SK-N-SH (cell line): Measurements from ENCODE around the gene ERVFRD-1. TPM values are rescaled to one million over a fixed set of nuclear protein-coding genes. Genes with fewer than 3 reads are reported as not detected.

Experiments
- CTCF ChIA-PET: fragments of 300-600, 350-600 bp; formaldehyde crosslinking; extraction: SDS; loops from one replicate; lab custom pipeline; 2021; lab: Yijun Ruan, JAX
- POLR2A ChIA-PET: fragments of 350-600 bp; sonication (Branson Sonifier 250); formaldehyde crosslinking; extraction: SDS; loops from one replicate; lab custom pipeline; 2020; ENCODE audit warnings: antibody characterized with exemption, inconsistent platforms; lab: Yijun Ruan, JAX
- DNase-seq: peaks from one replicate; pipeline ENCODE4 v3.0.0; 2012
- H2AFZ ChIP-seq: fragments of 200-600 bp; sonication (generic); 2 replicates; pipeline ENCODE4 v1.8.1; 2016; ENCODE audit warnings: antibody characterized with exemption, mild to moderate bottlenecking, low read depth
- H3F3A ChIP-seq: fragments of 200-600 bp; sonication (generic); replicated peaks from 2 replicates; pipeline ENCODE3; 2016; ENCODE audit warnings: antibody characterized with exemption, mild to moderate bottlenecking; ENCODE audit not compliant: insufficient read depth
- H3K27ac ChIP-seq, 2 experiments: fragments of 200-500 bp in 1 of 2; fragments of 200-600 bp in 1 of 2; sonication (Bioruptor generic) in 1 of 2; sonication (generic), shearing (Covaris generic) in 1 of 2; 2 replicates each; pipeline versions ENCODE4 v1.5.1 to v1.6.1; 2014 to 2016; ENCODE audit warnings: low read depth in 2 of 2, inconsistent platforms in 1 of 2, low read length in 1 of 2, mild to moderate bottlenecking in 1 of 2, mixed read lengths in 1 of 2
- H3K27me3 ChIP-seq: fragments of 200-600 bp; sonication (generic), shearing (Covaris generic); 2 replicates; pipeline ENCODE4 v1.6.1; 2016; ENCODE audit warnings: mixed run types; ENCODE audit not compliant: insufficient read depth
- H3K36me3 ChIP-seq, 2 experiments: fragments of 200-500 bp in 1 of 2; fragments of 200-600 bp in 1 of 2; sonication (Bioruptor generic) in 1 of 2; sonication (generic) in 1 of 2; replicated peaks in 1 of 2; 2 replicates each; pipeline versions ENCODE3 to v1.5.1; 2014 to 2016; ENCODE audit warnings: low read length in 1 of 2, mild to moderate bottlenecking in 1 of 2; ENCODE audit not compliant: insufficient read depth in 2 of 2, control insufficient read depth in 1 of 2
- H3K4me1 ChIP-seq, 2 experiments: fragments of 200-500 bp in 1 of 2; fragments of 200-600 bp in 1 of 2; sonication (Bioruptor generic) in 1 of 2; sonication (generic), shearing (Covaris generic) in 1 of 2; 2 replicates each; pipeline versions ENCODE4 v1.5.1 to v1.6.1; 2014 to 2016; ENCODE audit warnings: low read depth in 1 of 2, low read length in 1 of 2, mixed run types in 1 of 2; ENCODE audit not compliant: insufficient read depth in 2 of 2, control insufficient read depth in 1 of 2
- H3K4me2 ChIP-seq: fragments of 200-600 bp; sonication (generic), shearing (Covaris generic); 2 replicates; pipeline ENCODE4 v1.6.1; 2017; ENCODE audit warnings: mixed run types
- H3K4me3 ChIP-seq, 2 experiments: fragments of 200-500 bp in 1 of 2; fragments of 200-600 bp in 1 of 2; sonication (Bioruptor generic) in 1 of 2; sonication (generic), shearing (Covaris generic) in 1 of 2; 2 replicates each; pipeline versions ENCODE4 v1.5.1 to v1.8.1; 2014 to 2016; ENCODE audit warnings: low read depth in 2 of 2, inconsistent platforms in 1 of 2, low read length in 1 of 2, mild to moderate bottlenecking in 1 of 2, mixed read lengths in 1 of 2, moderate library complexity in 1 of 2
- H3K79me2 ChIP-seq: fragments of 200-600 bp; sonication (generic); 2 replicates; pipeline ENCODE4 v1.8.1; 2017; ENCODE audit warnings: mild to moderate bottlenecking; ENCODE audit not compliant: insufficient read depth
- H3K9ac ChIP-seq: fragments of 200-600 bp; sonication (generic); 2 replicates; pipeline ENCODE4 v1.6.1; 2017; ENCODE audit warnings: mixed run types
- H3K9me2 ChIP-seq: fragments of 200-600 bp; sonication (generic); 2 replicates; pipeline ENCODE4 v1.6.1; 2017; ENCODE audit warnings: mixed run types
- H3K9me3 ChIP-seq: fragments of 200-600 bp; sonication (generic); 2 replicates; pipeline ENCODE4 v1.6.1; 2017; ENCODE audit warnings: mixed run types, mild to moderate bottlenecking, moderate library complexity
- H4K20me1 ChIP-seq: fragments of 200-600 bp; sonication (generic); 2 replicates; pipeline ENCODE4 v1.6.1; 2017; ENCODE audit warnings: mild to moderate bottlenecking, mixed run types; ENCODE audit not compliant: insufficient read depth
- CHD2 ChIP-seq: fragments of 150-350 bp; IDR thresholded peaks from 2 replicates; pipeline ENCODE4 v1.6.1; 2018; ENCODE audit warnings: low read length; ENCODE audit not compliant: partially characterized antibody
- EP300 ChIP-seq, 2 experiments: IDR thresholded peaks; 2 replicates each; pipeline versions ENCODE4 v1.4.0 to v1.6.1; 2012; ENCODE audit warnings: borderline replicate concordance in 1 of 2, low read depth in 1 of 2, low read length in 1 of 2
- FOXJ3 ChIP-seq: sonication (generic); formaldehyde crosslinking; IDR thresholded peaks from 2 replicates; pipeline ENCODE4 v1.5.1; 2020; ENCODE audit warnings: mild to moderate bottlenecking, missing genetic modification reagents
- FOXM1 ChIP-seq: IDR thresholded peaks from 2 replicates; pipeline ENCODE4 v1.4.0; 2012; ENCODE audit warnings: low read depth, mild to moderate bottlenecking
- GABPA ChIP-seq: IDR thresholded peaks from 2 replicates; pipeline ENCODE4 v1.4.0; 2012; ENCODE audit warnings: low read depth, mild to moderate bottlenecking
- MXI1 ChIP-seq: IDR thresholded peaks from 2 replicates; pipeline ENCODE4 v1.6.1; 2012; ENCODE audit warnings: mild to moderate bottlenecking, low read depth, low read length, improper control_type of control experiment
- NRF1 ChIP-seq: IDR thresholded peaks from 2 replicates; pipeline ENCODE4 v1.6.1; 2012; ENCODE audit warnings: low read depth, mild to moderate bottlenecking, low read length
- POLR2AphosphoS5 ChIP-seq: IDR thresholded peaks from 2 replicates; pipeline ENCODE4 v1.6.1; 2012; ENCODE audit warnings: low read depth, low read length
- SIN3A ChIP-seq: IDR thresholded peaks from 2 replicates; pipeline ENCODE4 v1.6.1; 2012; ENCODE audit warnings: low read depth, mild to moderate bottlenecking, low read length, moderate library complexity, borderline replicate concordance
- YY1 ChIP-seq: IDR thresholded peaks from 2 replicates; pipeline ENCODE4 v1.4.0; 2012; ENCODE audit warnings: low read depth, mild to moderate bottlenecking
- WGBS: methylation state at CpG from one replicate; pipeline ENCODE4 v1.1.6; 2017; ENCODE audit warnings: low lambda C conversion rate; 5-methylcytosine and 5-hydroxymethylcytosine counted together
- polyA plus RNA-seq, 3 experiments: library from polyadenylated mRNA; depleted of rRNA; stranded (reverse); fragments of >200 nt; gene quantifications; 2 replicates each; pipeline ENCODE4 v1.2.3, GENCODE V29; 2012
- TF ChIP-seq, protein P1 (sequence below): IDR thresholded peaks from 2 replicates; pipeline ENCODE4 v1.4.0; 2012; ENCODE audit warnings: low read depth
- TF ChIP-seq, protein P2 (sequence below): IDR thresholded peaks from 2 replicates; pipeline ENCODE4; 2012
- TF ChIP-seq, protein P3 (sequence below): IDR thresholded peaks from 2 replicates; pipeline ENCODE4 v1.6.1; 2012; ENCODE audit warnings: mild to moderate bottlenecking, low read depth, low read length, moderate library complexity
- TF ChIP-seq, protein P4 (sequence below): fragments of 150-350 bp; IDR thresholded peaks from 2 replicates; pipeline ENCODE4 v1.6.1; 2017; ENCODE audit warnings: antibody characterized with exemption, low read length, low read depth, borderline replicate concordance
- TF ChIP-seq, protein P5 (sequence below): fragments of 200-600 bp; sonication (generic); IDR thresholded peaks from 2 replicates; pipeline ENCODE4 v1.6.1; 2017; ENCODE audit warnings: antibody characterized with exemption, mild to moderate bottlenecking, moderate library complexity
- TF ChIP-seq, protein P6 (sequence below): IDR thresholded peaks from 2 replicates; pipeline ENCODE4 v1.4.0; 2012; ENCODE audit warnings: low read depth, borderline replicate concordance

The ERVFRD-1 gene, protein sequence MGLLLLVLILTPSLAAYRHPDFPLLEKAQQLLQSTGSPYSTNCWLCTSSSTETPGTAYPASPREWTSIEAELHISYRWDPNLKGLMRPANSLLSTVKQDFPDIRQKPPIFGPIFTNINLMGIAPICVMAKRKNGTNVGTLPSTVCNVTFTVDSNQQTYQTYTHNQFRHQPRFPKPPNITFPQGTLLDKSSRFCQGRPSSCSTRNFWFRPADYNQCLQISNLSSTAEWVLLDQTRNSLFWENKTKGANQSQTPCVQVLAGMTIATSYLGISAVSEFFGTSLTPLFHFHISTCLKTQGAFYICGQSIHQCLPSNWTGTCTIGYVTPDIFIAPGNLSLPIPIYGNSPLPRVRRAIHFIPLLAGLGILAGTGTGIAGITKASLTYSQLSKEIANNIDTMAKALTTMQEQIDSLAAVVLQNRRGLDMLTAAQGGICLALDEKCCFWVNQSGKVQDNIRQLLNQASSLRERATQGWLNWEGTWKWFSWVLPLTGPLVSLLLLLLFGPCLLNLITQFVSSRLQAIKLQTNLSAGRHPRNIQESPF
- not detected in 2 replicates for polyA plus RNA-seq (2012; rRNA removed)
- not detected in 2 replicates for polyA plus RNA-seq (2012; cell fraction: cytosol; rRNA removed)
- not detected in 2 replicates for polyA plus RNA-seq (2012; cell fraction: nucleus; rRNA removed)

DNA sequence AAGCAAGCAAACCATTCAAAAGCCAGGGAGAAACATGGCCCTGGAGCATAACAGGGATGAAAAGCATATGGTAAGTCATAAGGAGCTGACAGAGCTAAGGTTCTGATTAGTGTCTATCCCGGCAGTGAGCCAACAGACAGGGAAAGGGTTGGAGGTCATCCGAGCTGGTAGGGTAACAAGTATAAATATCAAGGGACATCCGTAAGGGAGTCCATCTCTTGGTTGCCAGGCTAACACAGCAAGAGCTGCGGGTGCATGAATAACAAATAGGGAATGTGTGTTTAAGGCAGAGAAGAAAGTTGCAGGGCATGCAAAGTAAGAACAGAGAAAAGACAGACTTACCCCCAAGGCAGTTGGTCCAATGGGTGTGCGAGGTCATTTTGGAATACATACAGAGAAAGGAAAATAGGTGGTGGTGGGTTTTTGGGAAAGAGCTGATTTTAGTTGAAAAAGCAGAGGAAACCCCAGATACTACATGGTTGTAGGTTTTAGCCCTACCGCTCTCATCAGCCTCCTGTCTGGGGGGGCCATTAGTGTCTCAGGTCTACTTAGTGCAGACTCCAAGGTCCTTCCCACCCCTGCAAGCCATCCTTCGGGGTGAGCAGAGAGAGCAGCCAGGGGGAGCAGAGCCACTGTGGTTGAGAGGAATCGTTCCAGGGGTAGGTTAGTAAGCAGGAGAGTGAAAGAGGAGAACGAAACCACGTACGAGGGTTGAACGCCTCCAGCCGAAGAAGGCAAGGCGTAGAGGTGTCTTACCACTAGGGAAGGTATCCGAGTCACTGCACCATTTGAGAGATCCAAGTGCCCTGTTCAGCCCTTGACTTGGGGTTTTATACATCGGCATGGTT, at the start of gene ERVFRD-1:
ERVFRD-1 (minus strand) TSS at position 805 of the 848 bp plus-strand sequence. CDS start 6,415 bp downstream, outside the sequence.
- H3K4me1 ChIP-seq, result peaks cover 0 to 6% of the 10 kb centered on the region in 2 experiments; a peak in 1 of 4 replicates
- no peaks in the 10 kb centered on the region for H3K36me3 ChIP-seq
- WGBS, result 95% methylated on average over 16 of the region's 16 CpGs
- POLR2A ChIA-PET, result no interaction called here
- no peak for DNase-seq
- H3K9me3 ChIP-seq, result no peaks in the 10 kb centered on the region
- H2AFZ ChIP-seq, result no peak within 1 kb of the TSS
- H3K9ac ChIP-seq, result no peak within 1 kb of the TSS
- no peak within 1 kb of the TSS for H3K4me2 ChIP-seq
- peaks cover 80% of the 10 kb centered on the region for H3K79me2 ChIP-seq
- CTCF ChIA-PET, result interaction anchor here (1.2 kb wide), 1 partner anchor 42 kb away, joined by 4 read pairs; no protein-coding TSS in a partner anchor
- H3F3A ChIP-seq, result no peaks in the 10 kb centered on the region
- no peaks in the 10 kb centered on the region for H3K9me2 ChIP-seq
- no peak within 1 kb of the TSS for H3K4me3 ChIP-seq
- H3K27ac ChIP-seq, result no peak within 1 kb of the TSS
- TF ChIP-seq, protein P1, sequence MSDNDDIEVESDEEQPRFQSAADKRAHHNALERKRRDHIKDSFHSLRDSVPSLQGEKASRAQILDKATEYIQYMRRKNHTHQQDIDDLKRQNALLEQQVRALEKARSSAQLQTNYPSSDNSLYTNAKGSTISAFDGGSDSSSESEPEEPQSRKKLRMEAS, result no peak
- TF ChIP-seq, protein P2, sequence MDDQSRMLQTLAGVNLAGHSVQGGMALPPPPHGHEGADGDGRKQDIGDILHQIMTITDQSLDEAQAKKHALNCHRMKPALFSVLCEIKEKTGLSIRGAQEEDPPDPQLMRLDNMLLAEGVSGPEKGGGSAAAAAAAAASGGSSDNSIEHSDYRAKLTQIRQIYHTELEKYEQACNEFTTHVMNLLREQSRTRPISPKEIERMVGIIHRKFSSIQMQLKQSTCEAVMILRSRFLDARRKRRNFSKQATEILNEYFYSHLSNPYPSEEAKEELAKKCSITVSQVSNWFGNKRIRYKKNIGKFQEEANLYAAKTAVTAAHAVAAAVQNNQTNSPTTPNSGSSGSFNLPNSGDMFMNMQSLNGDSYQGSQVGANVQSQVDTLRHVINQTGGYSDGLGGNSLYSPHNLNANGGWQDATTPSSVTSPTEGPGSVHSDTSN, result no peak
- TF ChIP-seq, protein P3, sequence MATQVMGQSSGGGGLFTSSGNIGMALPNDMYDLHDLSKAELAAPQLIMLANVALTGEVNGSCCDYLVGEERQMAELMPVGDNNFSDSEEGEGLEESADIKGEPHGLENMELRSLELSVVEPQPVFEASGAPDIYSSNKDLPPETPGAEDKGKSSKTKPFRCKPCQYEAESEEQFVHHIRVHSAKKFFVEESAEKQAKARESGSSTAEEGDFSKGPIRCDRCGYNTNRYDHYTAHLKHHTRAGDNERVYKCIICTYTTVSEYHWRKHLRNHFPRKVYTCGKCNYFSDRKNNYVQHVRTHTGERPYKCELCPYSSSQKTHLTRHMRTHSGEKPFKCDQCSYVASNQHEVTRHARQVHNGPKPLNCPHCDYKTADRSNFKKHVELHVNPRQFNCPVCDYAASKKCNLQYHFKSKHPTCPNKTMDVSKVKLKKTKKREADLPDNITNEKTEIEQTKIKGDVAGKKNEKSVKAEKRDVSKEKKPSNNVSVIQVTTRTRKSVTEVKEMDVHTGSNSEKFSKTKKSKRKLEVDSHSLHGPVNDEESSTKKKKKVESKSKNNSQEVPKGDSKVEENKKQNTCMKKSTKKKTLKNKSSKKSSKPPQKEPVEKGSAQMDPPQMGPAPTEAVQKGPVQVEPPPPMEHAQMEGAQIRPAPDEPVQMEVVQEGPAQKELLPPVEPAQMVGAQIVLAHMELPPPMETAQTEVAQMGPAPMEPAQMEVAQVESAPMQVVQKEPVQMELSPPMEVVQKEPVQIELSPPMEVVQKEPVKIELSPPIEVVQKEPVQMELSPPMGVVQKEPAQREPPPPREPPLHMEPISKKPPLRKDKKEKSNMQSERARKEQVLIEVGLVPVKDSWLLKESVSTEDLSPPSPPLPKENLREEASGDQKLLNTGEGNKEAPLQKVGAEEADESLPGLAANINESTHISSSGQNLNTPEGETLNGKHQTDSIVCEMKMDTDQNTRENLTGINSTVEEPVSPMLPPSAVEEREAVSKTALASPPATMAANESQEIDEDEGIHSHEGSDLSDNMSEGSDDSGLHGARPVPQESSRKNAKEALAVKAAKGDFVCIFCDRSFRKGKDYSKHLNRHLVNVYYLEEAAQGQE, result no peak
- TF ChIP-seq SIN3A, result no peak
- no peak for TF ChIP-seq MXI1
- TF ChIP-seq YY1, result no peak
- TF ChIP-seq, protein P4, sequence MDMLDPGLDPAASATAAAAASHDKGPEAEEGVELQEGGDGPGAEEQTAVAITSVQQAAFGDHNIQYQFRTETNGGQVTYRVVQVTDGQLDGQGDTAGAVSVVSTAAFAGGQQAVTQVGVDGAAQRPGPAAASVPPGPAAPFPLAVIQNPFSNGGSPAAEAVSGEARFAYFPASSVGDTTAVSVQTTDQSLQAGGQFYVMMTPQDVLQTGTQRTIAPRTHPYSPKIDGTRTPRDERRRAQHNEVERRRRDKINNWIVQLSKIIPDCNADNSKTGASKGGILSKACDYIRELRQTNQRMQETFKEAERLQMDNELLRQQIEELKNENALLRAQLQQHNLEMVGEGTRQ, result no peak
- TF ChIP-seq FOXM1, result no peak
- TF ChIP-seq, protein P5, sequence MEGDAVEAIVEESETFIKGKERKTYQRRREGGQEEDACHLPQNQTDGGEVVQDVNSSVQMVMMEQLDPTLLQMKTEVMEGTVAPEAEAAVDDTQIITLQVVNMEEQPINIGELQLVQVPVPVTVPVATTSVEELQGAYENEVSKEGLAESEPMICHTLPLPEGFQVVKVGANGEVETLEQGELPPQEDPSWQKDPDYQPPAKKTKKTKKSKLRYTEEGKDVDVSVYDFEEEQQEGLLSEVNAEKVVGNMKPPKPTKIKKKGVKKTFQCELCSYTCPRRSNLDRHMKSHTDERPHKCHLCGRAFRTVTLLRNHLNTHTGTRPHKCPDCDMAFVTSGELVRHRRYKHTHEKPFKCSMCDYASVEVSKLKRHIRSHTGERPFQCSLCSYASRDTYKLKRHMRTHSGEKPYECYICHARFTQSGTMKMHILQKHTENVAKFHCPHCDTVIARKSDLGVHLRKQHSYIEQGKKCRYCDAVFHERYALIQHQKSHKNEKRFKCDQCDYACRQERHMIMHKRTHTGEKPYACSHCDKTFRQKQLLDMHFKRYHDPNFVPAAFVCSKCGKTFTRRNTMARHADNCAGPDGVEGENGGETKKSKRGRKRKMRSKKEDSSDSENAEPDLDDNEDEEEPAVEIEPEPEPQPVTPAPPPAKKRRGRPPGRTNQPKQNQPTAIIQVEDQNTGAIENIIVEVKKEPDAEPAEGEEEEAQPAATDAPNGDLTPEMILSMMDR, result no peak
- TF ChIP-seq POLR2AphosphoS5, result no peak
- TF ChIP-seq GABPA, result no peak
- no peak for TF ChIP-seq NRF1
- TF ChIP-seq FOXJ3 (CRISPR knock-in tag), result no peak
- TF ChIP-seq CHD2, result no peak
- TF ChIP-seq, protein P6, sequence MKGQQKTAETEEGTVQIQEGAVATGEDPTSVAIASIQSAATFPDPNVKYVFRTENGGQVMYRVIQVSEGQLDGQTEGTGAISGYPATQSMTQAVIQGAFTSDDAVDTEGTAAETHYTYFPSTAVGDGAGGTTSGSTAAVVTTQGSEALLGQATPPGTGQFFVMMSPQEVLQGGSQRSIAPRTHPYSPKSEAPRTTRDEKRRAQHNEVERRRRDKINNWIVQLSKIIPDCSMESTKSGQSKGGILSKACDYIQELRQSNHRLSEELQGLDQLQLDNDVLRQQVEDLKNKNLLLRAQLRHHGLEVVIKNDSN, result no peak
- TF ChIP-seq EP300 (IDR thresholded peaks at IDR 0.05; ENCODE audit: borderline replicate concordance in 1 of 2, low read depth in 1 of 2, low read length in 1 of 2), result no peak
- 0 out of 2 replicates have a peak, but pooled peaks cover 9% of the 10 kb centered on the region for H4K20me1 ChIP-seq
- H3K27me3 ChIP-seq, result no peaks in the 10 kb centered on the region
